ENCODE results near the gene SNX10.

Gene SNX10

GRCh38 chr7:26295586-26295985 lies 3.9 kb downstream of the SNX10 start:
- no peak for DNase-seq (ENCODE audit: low read depth in 1 of 2, low spot score in 1 of 2)

GRCh38 chr7:26298472-26299058 lies 6.9 kb downstream of the SNX10 start:
- DNase-seq (ENCODE audit: low read depth in 1 of 2, low spot score in 1 of 2) = no peak

DNA sequence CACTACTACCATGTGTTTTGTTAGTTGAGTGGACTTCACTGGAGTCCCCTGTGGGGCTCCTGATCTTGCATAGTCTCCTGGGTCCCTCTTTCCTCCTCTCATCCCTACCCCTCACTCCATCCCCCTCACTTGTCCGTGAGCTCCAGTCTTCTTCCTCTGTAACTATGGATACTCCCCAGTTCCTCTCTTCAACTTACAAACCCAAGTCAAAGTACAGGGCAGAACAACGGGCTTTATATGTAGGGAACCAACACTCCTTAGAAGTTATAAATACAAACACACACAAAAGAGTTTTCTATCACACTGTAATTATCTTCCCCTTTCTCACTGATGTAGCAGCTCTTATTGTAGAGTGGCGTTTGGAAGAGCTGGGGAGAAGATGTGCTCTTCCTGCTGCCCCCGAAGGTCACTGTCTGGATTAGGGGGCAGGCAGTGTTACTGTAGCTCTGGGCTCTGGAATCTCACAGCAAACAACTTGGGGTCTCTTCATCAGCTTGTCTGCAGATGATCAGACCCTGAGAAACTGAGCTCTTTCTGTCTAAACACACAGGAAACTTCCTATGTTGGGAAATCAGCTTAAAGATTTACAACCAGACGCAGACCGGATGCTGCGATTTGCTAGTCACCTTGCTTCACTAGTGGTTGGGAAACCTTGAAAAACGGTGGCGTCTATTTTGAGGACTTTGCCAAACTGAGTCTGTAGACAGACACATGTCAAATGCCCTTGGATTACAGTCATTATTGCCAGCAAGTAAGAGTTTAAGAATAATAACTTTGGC lies 13.6 kb downstream of the SNX10 start:
- no peak for DNase-seq (ENCODE audit: low read depth in 1 of 2, low spot score in 1 of 2)

DNA sequence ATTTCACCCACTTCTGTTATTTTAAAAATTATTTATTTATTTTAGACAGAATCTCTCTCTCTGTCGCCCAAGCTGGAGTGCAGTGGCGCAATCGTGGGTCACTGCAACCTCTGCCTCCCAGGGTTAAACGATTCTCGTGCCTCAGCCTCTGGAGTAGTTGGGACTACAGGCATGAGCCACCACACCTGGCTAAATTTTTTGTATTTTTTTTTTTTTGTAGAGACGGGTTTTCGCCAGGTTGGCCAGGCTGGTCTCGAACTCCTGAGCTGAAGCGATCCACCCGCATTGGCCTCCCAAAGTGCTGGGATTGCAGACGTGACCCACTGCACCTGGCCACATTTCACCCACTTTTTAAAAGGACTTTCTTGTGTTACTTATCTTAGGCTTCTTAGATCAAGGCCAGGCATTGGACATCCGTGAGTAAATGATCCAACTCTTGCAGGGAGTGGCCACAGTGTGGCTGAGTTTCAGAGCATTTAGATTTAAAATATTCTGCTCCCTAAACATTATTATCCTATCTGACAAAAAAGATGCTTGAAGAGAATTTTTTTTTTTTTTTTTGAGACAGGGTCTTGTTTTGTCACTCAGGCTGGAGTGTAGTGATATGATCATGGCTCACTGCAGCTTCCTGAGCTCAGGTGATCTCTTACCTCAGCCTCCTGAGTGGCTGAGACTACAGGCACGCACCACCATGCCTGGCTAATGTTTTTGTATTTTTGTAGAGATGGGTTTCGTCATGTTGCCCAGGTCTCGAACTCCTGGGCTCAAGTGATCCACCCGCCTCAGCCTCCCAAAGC lies 14.4 kb downstream of the SNX10 start:
- no peak for DNase-seq (ENCODE audit: low read depth in 1 of 2, low spot score in 1 of 2)

GRCh38 chr7:26306790-26307189 lies 15.1 kb downstream of the SNX10 start:
- DNase-seq (ENCODE audit: low read depth in 1 of 2, low spot score in 1 of 2) = no peak

GRCh38 chr7:26307226-26307625 lies 15.6 kb downstream of the SNX10 start:
- DNase-seq (ENCODE audit: low read depth in 1 of 2, low spot score in 1 of 2) = no peak

GRCh38 chr7:26307791-26308190 lies 16.1 kb downstream of the SNX10 start:
- no peak for DNase-seq (ENCODE audit: low read depth in 1 of 2, low spot score in 1 of 2)

DNA sequence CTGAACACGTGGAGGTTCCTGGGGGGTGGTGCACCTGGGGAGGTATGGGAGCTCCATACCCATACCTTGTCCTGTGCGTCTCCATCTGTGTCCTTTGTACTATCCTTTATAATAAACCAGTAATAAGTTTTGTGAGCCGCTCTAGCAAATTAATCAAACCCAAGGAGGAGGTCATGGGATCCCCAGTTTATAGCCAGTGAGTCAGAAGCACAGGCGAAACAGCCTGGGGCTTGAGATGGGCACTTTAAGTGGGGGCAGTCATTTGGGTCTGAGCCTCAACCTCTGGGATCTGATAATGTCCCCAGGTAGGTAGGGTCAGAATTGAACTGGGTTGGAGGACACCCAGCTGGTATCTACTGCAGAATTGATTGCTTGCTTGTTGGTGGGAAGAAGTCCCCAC lies 16.9 kb downstream of the SNX10 start:
- no peak for DNase-seq (ENCODE audit: low read depth in 1 of 2, low spot score in 1 of 2)

- DNase-seq (ENCODE audit: low read depth in 1 of 2, low spot score in 1 of 2) = no peak
Measured at GRCh38 chr7:26309089-26309488, 17.4 kb downstream of the SNX10 start.

DNA sequence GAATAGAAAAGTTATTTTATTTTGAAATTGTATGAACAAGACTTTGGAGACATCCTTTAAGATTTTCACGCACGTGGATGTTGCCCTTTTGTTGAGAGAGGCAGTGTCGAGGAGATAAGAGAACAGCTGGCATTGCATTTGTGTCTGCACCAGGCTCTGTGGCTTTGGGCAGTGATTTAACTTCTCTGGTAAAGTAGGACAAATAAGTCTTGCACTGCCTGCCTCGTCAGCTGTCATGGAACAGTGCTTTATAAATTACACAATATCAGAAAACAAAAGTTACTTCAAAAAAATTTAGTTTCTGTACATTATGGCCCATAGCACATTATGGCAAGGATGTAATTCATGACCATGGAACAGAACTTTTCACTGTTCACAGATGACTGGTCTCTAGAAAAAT lies 20.1 kb downstream of the SNX10 start:
- DNase-seq (ENCODE audit: low read depth in 1 of 2, low spot score in 1 of 2) = no peak

DNA sequence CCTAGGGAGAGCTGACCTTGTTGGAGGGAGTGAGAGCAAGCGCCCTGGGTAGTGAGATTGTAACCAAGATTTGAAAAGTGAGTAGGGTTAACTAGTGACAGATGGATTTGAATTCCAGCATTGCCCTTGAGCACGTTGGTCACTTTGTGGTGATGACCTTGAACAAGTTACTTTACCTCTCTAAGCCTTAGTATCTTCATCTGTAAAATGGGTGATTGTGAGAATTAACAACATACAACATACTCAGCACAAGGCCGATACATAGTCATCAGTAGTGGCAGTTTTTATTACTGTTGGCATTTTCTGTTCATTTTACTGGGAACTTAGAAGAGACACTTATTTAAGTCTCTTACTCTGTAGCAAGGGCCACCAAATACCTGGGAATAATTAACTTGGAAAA lies 25.5 kb downstream of the SNX10 start:
- no peak for DNase-seq (ENCODE audit: low read depth in 1 of 2, low spot score in 1 of 2)

GRCh38 chr7:26318921-26319320 lies 27.3 kb downstream of the SNX10 start:
- DNase-seq (ENCODE audit: low read depth in 1 of 2, low spot score in 1 of 2) = no peak

GRCh38 chr7:26319636-26320035 lies 28.0 kb downstream of the SNX10 start:
- DNase-seq (ENCODE audit: low read depth in 1 of 2, low spot score in 1 of 2) = no peak

- no peak for DNase-seq (ENCODE audit: low read depth in 1 of 2, low spot score in 1 of 2)
Measured at GRCh38 chr7:26320878-26321277, 29.2 kb downstream of the SNX10 start.

DNA sequence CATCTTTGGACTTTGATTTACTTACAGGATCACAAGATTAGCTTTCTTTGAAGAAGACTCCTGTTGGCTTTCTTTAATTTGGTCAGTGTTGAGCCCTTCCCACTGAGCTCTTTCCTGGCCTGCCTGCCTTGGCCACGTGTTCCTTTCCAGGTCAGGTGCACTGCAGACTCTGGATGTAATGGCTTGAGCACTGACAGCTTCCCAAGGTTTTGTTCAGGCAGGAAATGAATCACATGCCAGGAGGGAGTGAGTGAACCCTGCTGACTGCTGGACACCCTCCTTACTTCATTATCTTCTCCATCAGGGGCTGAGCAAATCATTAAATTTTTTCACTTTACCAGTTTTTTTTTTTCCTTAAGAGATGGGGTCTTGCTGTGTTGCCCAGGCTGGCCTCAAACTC lies 29.8 kb downstream of the SNX10 start:
- no peak for DNase-seq (ENCODE audit: low read depth in 1 of 2, low spot score in 1 of 2)

DNA sequence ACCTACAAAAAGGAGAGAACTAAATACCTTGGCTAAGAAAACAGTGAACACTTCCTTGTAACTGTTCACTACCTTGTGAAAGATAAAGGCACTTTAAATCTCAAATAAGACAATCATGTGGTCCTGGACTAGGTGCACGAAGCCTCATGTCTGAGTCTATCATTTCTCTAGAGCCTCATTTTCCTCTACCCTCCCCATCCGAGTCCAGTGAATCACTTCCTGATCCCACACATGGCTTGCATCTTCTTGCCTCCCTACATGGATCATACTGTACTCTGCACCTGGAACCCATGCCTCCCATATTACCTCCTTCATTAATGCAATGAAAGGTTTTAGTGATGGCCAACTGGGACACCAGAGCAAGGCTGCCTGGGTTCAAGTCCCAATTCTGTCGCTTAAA lies 34.5 kb downstream of the SNX10 start:
- no peak for DNase-seq (ENCODE audit: low read depth in 1 of 2, low spot score in 1 of 2)

GRCh38 chr7:26328498-26329390 lies 37.1 kb downstream of the SNX10 start:
- DNase-seq (ENCODE audit: low read depth in 1 of 2, low spot score in 1 of 2) = no peak

GRCh38 chr7:26329520-26330255 lies 38.0 kb downstream of the SNX10 start:
- no peak for DNase-seq (ENCODE audit: low read depth in 1 of 2, low spot score in 1 of 2)

GRCh38 chr7:26331113-26331512 lies 39.5 kb downstream of the SNX10 start:
- DNase-seq (ENCODE audit: low read depth in 1 of 2, low spot score in 1 of 2) = no peak

DNA sequence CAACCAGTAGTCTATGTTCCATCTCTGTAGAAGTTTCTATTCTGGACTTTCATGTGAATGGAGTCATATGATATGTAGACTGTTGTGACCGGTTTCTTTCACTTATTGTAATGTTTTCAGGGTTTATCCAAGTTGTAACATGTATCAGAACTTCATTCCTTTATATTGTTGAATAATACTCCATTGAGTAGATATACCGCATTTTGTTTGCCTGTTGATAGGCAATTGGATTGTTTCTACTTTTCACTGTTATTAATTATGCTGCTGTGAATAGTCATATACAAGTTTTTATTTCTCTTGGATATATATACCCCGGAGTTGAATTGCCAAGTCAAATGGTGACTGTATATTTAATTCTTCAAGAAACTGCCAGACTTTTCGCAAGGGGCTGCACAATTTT lies 40.1 kb downstream of the SNX10 start:
- no peak for DNase-seq (ENCODE audit: low read depth in 1 of 2, low spot score in 1 of 2)

DNA sequence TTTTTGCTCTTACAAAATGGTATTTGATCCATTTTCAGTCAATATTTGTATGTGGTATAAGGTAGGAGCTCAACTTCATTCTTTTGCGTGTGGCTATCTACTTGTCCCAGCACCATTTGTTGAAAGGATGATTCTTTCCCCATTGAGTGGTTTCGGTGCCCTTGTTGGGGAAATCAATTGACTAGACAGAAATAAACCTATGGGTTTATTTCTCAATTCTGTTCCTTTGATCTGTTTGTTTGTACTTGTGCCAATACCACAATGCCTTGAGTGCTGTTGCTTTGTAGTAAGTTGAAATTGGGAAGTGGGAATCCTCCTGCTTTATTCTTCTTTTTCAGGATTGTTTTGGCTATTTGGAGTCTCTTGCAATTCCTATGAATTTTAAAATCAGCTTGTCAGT lies 41.0 kb downstream of the SNX10 start:
- DNase-seq (ENCODE audit: low read depth in 1 of 2, low spot score in 1 of 2) = no peak

All from activated T-helper 1 cell treated with anti-CD3 and anti-CD28 coated beads, Interleukin-2, amount 50 U/mL, for 16 hours (primary cell).